Measurements from ENCODE around the gene EDN3.

Gene EDN3

DNA sequence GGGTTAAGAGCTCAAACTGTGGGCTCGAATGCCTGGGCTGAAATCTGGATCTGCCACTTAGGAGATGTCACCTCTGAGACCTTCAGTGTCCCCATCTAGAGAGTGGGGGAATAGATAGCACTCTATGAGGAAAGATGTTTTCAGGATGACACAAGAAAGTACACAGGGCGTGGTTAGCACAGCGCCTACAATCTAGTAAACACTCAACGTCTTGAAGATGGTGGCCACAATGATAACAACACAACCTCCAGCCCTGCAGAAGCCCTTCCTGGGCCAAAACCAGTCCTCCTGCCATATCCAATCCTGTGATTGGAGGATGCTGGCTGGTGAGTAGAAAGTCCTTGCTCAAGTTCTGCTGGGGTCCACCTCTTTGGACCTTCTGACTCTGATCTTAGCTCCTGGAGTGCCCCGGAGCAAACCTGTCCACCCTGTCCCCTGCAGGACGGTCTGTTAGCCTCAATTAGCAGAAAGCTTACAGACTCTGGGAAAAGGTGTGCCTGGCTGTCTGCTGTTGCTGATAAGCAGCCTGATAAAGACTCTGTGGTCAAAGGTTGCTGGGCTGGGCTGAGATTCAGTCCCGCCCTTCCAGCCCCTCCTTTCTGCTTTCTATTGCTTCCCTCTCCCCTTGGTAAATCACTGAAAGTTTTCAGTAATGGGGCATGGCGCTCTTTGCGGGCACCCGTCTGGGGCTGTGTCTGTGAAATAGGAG, 8.2 kb downstream of the EDN3 start:
- no peak for DNase-seq

DNA sequence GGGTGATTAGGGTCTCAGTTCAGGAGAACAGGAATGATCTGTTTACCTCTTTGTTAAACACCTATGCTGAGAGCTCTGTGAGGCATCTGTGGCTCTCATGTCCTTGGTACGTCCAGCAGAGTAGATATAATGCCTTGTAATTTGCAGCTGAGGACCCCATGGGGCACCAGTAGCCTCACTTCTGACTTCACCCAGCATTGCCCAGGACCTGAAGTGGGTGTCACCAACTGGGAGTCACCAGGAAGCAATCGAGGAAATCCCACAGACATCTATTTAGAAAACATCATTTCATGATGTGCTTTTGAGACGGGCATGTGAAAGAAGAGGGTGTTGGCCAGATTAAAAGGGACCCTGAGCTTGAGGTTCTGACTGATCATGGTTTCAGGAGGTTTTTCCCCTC, 8.8 kb downstream of the EDN3 start:
- DNase-seq = no peak

DNA sequence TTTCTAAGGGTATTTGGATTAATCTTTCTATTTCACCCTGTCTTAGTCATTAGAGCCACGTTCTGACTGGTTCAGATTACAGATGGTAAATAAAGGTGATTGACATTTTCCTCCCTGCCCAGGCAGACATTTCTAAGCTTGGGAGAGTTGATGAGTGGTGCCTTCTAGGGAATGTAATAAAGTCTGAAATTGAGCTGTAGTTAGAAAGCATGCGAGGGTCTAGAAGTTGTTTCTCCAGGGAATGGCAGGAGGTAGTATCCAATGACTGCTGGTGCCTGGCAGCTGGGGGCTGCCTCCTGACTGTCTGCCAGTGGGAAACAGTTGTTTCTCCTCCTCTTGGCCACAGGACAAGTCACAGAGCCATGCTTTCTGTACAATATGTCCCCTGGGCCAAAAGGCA, 14.6 kb downstream of the EDN3 start:
- DNase-seq = no peak

DNA sequence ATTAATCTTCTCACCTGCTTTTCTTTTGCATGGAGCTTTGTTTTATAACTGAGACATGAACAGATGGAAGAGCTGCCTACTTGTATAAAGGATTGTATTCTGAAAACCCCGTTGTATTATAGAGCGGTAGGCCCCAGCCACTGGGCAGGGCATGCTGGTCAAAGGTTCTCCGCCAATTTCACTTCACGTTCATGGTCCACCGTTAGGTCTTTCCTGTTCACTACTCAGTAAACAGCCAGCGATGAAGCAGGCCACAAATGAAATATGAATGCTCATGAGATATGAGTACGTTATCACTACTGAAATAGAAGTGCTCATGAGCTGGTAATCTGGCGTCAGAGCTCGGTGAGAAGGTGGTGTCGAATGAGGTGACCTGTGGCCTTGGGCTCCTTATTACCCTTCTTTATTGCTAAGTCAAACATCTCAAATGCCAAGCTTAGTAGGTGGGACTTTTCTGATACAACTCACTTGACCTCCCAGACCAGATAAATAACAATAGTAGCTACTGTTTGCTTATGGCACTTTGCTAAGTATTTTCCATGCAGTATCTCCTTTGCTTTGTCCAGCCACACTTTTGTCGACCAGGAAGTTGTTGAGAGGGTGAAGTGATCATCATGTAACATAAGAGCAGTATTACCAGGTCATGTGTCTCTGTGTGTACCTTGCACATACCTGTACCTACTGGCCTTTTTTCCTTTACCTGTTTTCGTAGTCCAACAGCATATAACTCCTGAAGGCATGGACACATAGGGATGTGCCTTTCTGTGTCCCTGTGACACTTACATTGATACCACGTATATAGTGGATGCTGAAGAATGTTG, 16.7 kb downstream of the EDN3 start:
- no peak for DNase-seq

DNA sequence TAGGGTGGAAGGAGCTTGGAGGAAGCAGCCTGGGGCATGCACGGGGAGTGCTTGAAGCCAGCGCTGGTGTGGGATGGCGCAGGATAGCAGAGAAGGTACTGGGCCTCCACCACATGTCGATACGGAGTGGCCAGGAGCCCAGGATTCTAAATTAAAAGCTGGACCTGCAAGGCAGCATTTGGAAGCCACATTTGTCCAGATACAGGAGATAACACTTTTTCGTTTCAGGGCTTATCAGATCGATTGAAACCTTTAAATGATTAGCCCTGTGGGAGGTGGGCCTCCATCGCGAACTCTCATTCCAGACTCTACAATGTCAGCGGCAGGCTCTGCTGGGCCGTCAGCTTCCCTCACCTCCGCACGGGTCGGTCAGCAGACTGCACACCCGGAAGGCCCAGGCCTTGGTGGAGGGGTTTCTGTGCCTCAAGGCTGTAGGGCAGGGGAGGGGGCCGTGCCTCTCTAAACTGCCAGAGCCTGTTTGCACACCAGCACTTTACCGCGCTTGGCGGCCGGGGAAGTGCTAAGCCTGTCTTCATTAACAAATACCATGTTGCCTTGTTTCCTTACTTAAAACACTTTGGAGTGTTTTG, 17.9 kb downstream of the EDN3 start:
- no peak for DNase-seq

DNA sequence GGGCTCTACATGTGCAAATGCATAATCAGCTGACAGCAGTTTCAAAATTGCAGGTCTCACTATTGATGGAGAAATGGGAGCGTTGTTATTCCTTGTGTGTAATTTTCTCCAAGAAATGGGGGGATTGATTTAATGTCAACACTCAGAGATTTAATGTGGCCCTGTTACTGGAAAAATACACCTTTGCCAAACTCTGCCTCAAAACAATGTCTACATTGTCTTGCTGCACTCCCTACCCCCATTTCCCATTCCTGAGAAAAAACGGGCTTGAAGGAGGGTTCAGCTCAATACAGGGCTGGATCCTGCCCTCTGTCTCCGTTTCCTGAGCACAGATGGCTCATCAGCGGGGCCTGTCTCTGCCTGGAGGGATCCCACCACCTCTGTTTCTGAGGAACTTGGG, 18.4 kb downstream of the EDN3 start:
- no peak for DNase-seq

DNA sequence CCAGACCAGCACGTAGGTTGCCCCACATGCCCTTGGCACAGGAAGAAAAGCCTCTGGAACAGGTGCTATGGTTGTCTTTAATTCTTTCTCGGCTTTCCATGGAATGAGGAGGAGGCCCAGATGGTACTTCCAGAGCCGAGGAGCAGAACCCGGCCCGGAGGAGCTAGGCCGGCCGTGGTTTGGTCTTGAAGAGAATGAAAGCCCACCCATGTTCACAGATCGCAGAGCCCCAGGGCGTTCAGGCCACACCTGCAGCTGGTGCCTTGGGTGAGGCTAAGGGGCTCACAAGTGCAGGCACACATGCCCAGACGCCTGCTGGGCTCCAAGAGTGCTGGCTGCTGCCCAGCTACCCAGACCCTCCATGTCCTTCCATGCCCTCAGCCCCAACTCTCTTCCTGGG, 20.0 kb downstream of the EDN3 start:
- DNase-seq = no peak

DNA sequence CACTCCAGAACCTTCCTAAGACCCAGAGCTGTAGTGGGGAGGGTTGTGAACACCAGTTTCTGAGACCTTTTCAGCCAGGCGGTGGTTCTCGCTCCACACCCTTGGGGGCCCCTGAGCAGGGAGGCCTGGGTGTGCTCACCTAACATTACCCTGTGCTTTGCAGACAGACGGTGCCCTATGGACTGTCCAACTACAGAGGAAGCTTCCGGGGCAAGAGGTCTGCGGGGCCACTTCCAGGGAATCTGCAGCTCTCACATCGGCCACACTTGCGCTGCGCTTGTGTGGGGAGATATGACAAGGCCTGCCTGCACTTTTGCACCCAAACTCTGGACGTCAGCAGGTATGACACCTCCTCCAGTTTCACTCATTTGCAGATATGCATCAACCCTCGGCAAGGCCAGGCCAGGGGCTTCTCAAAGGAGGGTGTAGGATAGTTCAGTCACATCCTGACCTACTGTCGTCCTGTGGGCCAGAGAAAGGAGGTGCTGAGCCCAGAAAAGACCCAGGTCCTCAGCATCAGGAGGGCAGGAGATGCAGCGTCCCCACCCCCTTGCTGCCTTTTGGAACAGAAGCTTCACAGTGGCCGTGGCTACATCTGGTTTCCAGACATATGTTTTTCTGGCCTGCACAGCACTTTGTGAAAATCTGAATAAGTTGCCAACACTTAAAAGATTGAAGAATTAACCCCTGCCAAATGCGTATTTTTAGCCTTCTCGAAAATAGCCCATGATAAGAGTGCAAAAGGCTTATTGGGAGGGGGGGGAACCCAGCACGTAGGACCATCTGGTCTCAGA, 20.6 kb downstream of the EDN3 start:
- no peak for DNase-seq

DNA sequence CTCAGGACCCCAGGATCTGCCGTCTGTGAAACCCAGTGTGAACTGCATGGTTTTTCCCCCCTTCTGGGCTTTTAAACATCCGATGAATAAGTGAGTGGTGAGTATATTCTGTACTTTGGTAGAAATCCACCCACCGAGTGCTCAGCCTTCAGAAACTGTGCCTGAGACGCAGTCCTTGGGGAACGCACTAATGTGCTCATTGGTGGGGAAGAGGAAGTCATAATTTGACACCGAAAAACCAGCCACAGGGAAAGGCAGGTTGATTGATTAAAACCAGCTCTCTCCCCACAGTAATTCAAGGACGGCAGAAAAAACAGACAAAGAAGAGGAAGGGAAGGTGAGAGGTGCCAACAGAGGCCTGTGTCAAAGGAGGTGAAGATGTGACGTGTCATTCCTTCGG, 21.7 kb downstream of the EDN3 start:
- DNase-seq = no peak

DNA sequence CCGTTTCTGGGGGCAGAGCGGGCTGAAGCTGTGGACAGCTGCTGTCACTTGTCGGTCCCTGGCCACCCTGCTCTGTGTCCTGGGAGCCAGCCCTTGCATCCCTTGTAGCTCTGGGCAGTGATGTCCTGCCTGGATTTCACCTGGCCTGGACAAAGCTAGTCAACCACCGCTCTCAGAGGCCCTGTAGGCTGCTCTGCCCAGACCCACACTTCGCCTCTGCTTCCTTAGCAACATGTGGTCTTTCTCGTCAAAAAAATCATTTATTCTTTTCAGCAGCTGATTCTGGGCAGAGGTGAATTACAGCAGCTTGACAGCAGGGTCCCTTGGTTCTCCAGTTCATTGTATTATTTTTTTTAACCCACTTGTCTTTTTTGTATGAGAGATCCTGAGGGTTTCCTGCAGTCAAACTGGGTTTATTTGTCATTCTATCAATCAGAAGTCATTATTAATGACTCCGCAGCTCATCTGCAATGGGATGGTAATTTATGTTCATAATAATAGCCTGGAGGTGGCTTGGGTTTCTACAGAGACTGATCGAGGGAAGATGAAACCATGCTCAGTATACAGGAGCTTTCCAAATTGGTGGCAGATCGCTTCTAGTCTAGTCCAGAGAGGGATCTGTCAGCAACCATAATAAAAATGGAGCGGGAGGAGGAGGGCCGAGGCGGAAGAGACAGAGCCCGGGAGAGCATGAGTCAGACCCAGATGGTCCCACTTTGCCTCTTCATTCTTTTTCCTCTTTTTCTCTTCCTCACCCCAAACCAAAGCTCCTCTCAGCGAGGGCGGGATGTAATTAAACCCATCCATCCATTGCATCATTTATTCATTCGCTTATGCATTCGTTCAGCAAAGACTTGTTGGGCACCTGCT, 22.4 kb downstream of the EDN3 start:
- DNase-seq = no peak

DNA sequence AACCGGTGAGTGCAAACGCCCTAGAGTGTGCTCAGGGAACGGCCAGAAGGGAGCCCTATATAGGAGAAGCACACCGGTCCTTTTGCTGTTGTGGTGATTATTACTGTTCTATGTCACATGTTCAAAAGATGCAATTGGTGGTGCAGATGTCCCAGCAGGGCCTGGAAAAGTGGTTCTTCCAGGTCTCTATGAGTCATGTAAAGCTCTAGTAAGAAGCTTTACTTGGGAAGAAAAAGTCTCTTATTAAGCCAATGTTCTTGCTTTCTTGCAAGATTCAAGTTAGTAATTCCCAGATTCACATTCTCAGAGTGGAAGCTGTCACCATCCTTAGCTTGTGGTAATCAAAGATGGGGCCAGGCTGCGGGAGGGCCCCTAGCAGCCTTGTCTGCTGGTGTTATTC, 23.3 kb downstream of the EDN3 start:
- DNase-seq = no peak

DNA sequence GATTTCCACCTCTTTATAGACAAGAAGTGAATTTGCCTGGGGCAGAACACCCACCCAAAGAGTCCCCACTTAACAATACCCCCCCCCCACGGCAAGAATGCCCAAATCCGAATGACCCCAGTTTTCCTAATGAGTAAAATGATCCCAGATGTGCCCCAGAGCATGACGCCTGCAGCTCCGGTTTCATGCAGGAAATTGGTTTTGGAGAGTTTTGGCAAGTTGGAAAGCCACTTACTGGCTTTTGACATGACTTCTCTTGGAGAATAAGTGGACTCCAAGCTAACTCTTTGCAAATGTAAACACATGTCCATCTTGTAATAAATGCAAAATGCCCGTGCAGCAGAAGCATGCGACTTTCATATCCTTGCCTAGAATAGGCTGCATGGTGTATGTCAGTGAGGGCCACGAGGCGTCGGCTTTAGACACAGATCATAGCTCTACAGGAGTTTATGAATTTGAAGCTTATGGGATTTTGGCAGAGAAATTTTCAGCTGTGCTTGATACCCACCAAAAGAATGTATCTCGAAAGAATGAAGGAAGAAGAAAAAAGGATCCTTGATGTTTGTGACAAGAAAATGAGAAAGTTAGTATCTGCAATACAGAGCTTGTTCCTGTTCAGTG, 24.2 kb downstream of the EDN3 start:
- no peak for DNase-seq

DNA sequence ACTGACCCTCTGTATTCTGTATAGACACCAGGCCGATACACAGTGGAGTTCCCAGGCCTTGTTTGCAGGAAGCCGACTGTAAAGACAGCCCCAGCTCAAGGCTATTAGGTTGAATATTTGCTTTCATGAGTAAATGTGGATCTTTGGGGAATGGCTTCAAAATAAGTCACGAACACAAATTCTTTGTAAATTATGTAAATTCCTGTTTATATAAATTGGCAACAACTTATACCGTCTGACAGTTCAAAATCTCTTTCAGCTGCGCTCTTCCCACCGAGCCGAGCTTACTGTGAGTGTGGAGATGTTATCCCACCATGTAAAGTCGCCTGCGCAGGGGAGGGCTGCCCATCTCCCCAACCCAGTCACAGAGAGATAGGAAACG, 24.7 kb downstream of the EDN3 start:
- no peak for DNase-seq

DNA sequence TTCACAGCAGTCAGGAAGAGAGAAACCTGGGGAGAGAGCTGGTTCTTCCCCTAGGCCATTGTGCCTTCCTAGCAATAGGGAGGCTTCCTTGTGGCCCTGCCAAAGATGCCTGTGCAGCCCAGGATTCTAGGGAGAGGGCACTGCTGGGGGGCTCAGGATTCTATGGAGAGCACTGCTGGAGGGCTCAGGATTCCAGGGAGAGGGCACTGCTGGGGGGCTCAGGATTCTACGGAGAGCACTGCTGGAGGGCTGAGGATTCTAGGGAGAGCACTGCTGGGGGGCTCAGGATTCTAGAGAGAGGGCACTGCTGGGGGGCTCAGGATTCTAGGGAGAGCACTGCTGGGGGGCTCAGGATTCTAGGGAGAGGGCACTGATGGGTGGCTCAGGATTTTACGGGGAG, 25.8 kb downstream of the EDN3 start:
- DNase-seq = no peak

DNA sequence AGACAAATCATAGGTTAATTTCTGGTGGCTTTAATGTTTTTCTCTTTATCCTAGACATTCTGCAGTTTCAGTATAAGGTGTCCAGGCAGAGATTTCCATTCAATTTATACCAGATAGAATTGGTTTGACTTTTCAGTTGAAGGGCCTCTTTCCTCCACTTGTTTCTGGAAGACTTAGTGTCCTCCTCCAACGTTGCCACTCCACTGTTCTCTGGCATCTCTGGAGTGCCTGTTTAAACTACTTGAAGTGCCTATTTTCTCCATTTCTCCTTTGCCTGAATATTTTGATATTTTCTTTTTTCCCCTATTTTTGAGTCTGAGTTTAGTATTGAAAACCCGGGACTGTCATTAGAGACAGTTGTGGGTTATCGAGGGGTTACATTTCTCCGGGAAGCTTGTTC, 27.7 kb downstream of the EDN3 start:
- DNase-seq = no peak

DNA sequence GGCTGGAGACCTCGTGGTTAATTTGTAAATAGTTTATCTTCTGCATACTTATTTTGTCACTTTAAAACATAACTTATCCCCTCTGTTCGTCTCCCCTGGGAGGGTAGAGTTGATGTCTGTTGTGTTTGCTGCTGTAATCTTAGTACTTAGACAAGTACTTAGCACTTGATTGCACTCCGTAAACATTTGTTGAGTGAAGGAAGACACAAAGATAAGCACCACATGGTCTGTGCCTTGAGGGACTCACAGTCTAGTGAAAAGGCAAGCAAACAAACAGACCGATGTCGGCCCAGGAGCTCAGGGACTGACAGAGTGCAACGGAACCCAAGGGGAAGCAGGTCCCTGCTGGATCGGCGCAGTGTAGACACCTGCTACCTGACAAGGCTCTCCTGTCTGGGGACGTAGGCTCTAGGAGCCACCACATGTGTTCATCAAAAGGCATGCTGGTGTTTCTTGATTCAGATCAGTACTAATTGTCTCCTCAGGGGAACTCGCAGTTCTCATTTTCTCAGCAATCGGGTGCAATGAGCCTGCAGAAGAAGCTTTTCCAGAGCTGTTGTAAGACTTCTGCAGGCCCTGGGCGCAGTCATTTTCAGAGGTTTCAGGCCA, 31.4 kb downstream of the EDN3 start:
- DNase-seq = no peak

DNA sequence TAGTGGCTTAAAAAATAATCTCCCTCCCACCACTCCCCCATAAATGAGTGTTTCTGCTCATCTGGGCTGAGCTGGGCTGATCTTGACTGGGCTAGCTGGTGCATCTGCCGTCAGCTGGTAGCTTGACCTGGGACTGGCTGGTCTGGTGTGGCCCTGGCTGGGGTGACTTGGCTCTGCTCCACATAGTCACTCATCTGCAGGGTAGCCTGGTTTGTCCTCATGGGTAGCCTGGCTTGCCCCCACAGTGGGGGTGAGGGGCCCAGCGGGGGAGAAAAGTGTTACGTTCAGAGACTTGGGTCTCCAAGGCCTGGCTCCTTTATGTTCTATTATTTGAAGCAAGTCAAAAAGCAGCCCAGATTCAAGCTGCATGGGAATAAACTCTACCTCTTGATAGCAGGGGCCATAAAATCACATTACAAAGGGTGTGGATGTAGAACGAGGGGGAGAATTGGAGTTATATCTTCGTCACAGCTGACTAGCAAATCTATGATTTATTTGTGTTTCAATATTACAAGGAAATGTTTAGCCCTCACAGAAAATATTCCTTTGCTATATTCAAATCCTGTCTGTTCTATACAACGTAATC, 32.9 kb downstream of the EDN3 start:
- no peak for DNase-seq

DNA sequence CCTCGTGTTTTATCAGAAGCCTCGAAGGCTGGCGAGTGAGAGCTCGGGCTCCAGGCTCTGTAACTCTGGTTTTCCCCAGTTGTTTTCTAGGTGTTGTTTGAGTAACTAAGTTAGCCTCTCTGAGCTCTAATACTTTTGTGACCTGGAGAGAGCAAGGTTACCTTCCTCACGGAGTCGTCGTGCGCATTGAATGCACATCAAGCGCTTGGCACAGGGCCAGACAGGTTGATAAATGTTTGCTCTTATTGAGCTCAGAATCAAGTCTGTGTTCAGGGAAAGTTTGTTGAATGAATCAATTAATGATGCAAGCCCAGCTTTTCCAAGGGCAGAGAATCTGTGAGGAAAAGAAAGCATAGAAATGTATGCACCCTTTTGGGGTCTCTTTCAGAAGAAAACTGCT, 33.5 kb downstream of the EDN3 start:
- no peak for DNase-seq

DNA sequence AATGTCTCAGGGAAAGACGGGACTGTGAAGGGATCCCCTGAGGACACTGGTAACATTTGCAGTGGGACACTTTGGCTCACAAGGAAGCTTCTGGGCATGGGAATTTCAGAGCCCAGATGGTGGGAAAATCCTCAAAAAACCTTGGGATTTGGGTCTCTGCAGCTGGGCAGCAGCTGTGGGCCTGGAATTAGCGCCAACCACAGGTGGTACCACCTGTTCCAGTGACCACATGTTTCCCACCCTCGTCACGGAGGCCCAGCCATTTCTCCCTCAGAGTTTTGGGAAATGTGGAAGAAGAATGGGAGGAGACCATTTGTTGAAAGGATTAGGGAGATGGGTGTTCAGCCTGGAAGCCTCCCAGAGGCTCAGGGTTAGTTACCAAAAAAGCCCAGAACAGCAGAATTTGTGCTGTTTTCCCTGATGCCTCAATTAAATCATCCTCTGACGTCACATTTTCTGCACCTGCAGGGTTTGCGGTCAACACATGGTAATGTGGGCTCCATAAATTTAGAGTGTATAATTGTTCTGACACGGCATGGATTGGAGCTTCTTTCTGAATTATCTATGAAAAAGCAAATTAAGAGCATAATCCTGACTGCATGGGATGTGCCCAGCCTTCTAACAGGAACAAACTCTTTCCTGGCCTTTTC, 34.4 kb downstream of the EDN3 start:
- DNase-seq = no peak

DNA sequence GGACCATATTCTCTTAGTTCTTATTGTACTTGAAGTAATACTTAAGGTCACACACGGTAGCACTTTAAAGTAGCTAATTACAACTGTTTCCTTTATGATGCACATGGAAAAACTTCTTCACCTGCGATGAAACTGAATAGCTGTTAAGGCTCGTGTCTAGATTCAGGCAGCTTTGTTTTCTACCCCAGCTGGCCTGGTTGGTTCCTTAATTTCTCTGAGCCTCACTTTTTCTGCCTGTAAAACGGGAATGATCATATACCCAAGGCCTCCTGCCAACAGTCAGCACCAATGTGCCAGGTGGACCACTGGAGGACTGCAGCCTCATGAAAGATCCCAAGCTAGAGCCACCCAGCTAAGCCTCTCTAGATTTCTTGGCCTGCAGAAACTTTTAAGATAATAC, 35.0 kb downstream of the EDN3 start:
- no peak for DNase-seq

DNA sequence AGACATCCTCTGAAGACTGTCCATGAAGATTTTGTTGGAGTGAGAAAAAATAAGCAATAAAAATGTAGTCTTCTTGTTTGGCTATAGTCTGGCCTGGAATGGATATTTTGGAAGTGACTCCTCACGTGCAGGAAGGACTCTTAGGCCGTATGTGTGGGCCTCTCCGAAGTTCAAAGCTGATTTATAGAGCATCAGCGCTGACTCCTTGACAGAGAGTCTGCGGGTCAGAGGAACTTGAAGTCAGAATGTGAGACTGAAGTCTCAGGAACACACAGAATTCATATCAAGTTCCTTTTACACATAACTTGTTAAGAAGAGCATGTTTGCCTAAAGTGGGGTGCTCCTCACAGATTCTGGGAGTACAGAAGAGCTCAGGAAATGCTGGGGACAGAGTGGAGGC, 36.1 kb downstream of the EDN3 start:
- no peak for DNase-seq

Measured in SHP77 treated with DMSO at 0.1 percent for 48 hours (cell line).